Retinal pigment epithelial cell (primary cell): ENCODE results near the gene WNT7A.

Experiments
- DNase-seq: peaks from one replicate; pipeline ENCODE4 v3.0.0-alpha.2; 2010; ENCODE audit warnings: low read depth
- H3K4me3 ChIP-seq: 2 replicates; pipeline ENCODE4 v1.5.1; 2011; ENCODE audit warnings: mild to moderate bottlenecking, low read length, control low read depth, moderate library complexity
- TF ChIP-seq, protein P1 (sequence below): conservative IDR thresholded peaks from 2 replicates; pipeline ENCODE4 v1.5.1; 2011; ENCODE audit warnings: low read depth, low read length, control low read depth, inconsistent platforms

WNT7A gene

DNA sequence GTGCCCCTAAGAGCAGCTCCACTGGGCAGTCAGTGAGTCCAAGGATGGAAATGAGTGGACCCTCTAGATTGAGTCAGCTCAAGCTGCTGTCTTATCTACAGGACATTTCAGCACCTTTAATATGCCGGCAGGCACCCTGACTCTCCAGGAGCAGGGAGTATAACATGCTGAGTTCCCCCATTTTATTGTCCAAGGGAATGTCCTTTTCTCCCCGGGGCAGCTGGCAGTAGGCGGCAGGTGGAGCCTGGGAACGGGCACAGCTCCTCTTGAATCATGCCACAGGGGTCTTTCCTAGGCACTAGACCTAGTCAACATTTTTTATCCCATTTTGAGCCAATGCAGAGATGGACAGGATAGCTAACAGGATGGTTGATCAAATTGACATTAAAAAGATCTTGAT, 14.8 kb downstream of the WNT7A start:
- H3K4me3 ChIP-seq = no peak overlapping the region
- no peak for DNase-seq
- TF ChIP-seq, protein P1, sequence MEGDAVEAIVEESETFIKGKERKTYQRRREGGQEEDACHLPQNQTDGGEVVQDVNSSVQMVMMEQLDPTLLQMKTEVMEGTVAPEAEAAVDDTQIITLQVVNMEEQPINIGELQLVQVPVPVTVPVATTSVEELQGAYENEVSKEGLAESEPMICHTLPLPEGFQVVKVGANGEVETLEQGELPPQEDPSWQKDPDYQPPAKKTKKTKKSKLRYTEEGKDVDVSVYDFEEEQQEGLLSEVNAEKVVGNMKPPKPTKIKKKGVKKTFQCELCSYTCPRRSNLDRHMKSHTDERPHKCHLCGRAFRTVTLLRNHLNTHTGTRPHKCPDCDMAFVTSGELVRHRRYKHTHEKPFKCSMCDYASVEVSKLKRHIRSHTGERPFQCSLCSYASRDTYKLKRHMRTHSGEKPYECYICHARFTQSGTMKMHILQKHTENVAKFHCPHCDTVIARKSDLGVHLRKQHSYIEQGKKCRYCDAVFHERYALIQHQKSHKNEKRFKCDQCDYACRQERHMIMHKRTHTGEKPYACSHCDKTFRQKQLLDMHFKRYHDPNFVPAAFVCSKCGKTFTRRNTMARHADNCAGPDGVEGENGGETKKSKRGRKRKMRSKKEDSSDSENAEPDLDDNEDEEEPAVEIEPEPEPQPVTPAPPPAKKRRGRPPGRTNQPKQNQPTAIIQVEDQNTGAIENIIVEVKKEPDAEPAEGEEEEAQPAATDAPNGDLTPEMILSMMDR = no peak

- no peak for DNase-seq
- no peak overlapping the region for H3K4me3 ChIP-seq
- TF ChIP-seq, protein P1 = no peak
These were observed 15.8 kb downstream of the WNT7A start for GRCh38 chr3:13863965-13864595.

- TF ChIP-seq, protein P1 = no peak
- H3K4me3 ChIP-seq = no peak overlapping the region
- DNase-seq = no peak
These were observed 16.4 kb downstream of the WNT7A start for GRCh38 chr3:13863382-13863952.

DNA sequence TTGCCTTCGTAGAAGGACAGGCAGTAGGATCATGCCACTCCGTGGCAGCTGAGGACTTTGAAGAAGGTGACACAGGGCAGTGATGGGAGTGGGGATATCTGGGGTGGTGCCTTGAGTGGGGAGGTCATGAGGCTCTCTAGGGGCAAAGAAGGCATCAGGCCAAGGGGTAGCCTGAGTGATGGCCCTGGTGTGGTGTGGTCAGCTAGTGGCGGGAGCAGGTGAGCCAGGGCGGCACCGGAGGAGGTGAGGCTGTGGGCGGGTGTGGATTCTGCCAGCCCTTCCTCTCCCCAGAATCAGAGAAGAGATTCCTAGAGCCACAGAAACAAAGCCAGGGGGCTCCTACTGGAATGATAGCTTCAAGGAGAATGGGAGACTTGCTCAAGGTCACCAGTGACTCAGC, 18.4 kb downstream of the WNT7A start:
- no peak for DNase-seq
- TF ChIP-seq, protein P1 = no peak
- no peak overlapping the region for H3K4me3 ChIP-seq

- no peak overlapping the region for H3K4me3 ChIP-seq
- no peak for DNase-seq
- TF ChIP-seq, protein P1 = no peak
These were observed 19.9 kb downstream of the WNT7A start for GRCh38 chr3:13860001-13860400.

DNA sequence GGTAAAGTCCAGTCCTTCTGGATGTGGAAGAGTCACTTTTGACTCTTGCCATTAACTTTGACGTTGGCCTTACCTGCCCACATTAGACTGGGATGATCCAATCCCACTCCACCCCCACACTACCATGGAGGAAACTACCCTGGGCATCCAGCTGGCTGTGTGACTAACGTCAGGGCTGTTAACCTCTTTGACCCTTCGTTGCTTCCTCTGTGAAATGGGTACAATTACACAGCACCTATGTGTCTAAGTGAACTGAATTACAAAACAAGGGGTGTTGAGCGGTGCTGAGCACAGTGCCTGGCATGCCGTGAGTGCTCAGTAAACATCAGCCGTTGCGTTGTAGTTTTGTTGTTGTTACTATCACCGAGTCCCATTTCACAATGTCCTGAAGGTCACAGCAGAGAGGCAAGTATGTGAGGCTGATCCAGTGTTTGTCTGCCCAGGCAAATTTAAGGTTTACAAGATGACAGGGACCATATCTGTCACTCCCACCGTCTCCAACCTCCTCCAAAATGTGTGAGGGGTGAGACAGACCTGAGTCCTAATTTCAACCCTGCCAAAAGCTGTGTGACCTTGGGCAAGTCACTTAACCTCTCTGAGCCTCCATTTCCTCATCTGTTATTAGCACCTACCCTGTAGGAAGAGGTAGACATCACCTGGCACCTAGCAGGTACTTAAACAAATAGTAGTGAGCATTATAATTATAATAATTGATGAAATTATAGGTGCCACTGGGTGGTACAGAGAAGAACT, 20.9 kb downstream of the WNT7A start:
- DNase-seq = no peak
- H3K4me3 ChIP-seq = no peak overlapping the region
- TF ChIP-seq, protein P1 = no peak
